Measurements from ENCODE around the gene MMRN2.

Gene MMRN2

DNA sequence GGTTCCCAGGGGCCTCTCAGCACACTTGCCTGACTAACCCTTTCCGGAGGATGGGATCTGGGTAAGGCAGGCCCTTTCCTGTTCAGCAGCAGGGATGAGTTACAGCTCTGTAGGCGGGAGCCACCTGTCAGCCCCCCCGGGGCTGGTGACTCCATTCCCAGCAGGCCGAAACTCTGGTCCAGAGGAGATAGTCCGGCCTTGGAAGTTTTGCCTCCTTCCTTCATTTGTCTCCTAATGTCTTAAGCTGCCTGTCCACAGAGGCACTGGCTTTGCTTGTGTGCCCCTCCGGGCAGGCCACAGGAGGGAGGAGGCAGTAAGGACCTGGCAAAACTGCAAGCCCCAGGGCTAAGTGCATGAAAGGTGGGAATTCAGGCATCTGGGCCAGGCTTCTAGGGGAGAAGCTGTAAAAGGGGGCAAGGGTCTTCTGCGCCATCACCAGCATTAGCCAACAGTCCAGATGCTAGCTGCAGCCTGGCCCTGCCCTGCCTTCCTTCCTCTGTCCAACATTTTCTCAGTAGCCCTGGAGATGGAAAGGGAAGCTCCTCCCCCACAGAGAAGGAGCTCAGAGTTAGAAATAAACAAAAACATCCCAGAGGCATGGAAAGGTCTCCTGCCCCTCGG lies 12.1 kb upstream of the MMRN2 start:
- ChIA-PET CTCF (interaction anchor here (1.0 to 15.9 kb wide), 6 partner anchors 9 to 127 kb away, joined by 3 to 238 read pairs (median 9); partner anchors contain the start of genes MMRN2 and SNCG), POLR2A (no interaction called here)
- DNase-seq (ENCODE audit: extremely low spot score), result no peak
- TF ChIP-seq, protein P1, sequence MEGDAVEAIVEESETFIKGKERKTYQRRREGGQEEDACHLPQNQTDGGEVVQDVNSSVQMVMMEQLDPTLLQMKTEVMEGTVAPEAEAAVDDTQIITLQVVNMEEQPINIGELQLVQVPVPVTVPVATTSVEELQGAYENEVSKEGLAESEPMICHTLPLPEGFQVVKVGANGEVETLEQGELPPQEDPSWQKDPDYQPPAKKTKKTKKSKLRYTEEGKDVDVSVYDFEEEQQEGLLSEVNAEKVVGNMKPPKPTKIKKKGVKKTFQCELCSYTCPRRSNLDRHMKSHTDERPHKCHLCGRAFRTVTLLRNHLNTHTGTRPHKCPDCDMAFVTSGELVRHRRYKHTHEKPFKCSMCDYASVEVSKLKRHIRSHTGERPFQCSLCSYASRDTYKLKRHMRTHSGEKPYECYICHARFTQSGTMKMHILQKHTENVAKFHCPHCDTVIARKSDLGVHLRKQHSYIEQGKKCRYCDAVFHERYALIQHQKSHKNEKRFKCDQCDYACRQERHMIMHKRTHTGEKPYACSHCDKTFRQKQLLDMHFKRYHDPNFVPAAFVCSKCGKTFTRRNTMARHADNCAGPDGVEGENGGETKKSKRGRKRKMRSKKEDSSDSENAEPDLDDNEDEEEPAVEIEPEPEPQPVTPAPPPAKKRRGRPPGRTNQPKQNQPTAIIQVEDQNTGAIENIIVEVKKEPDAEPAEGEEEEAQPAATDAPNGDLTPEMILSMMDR (IDR thresholded peaks at IDR 0.05; ENCODE audit: control extremely low read depth, extremely low read depth, low read depth, missing control alignments), result no peak

DNA sequence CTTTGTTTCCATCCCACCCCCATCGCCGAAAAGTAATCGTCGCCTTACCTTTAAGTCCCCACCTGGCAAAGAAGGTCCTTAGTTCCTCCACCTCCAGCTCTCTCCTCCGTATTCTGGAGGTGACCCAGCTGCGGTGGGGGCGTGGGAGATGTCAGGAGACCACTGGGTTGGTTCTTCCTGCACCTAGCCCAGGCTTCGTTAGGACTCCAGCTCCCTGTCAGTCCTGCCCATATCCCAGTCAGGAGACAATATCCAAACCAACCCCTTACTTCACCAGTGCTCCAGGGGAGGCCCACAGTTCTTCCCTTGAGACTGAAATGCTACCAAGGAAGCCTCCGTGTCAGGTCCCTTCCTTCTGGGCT lies 11.6 kb upstream of the MMRN2 start:
- CTCF ChIA-PET, result interaction anchor here (1.0 to 15.9 kb wide), 6 partner anchors 8 to 127 kb away, joined by 3 to 238 read pairs (median 9); partner anchors contain the start of genes MMRN2 and SNCG
- no peak for DNase-seq (ENCODE audit: extremely low spot score)
- TF ChIP-seq, protein P1 (IDR thresholded peaks at IDR 0.05; ENCODE audit: control extremely low read depth, extremely low read depth, low read depth, missing control alignments), result no peak
- POLR2A ChIA-PET, result no interaction called here

DNA sequence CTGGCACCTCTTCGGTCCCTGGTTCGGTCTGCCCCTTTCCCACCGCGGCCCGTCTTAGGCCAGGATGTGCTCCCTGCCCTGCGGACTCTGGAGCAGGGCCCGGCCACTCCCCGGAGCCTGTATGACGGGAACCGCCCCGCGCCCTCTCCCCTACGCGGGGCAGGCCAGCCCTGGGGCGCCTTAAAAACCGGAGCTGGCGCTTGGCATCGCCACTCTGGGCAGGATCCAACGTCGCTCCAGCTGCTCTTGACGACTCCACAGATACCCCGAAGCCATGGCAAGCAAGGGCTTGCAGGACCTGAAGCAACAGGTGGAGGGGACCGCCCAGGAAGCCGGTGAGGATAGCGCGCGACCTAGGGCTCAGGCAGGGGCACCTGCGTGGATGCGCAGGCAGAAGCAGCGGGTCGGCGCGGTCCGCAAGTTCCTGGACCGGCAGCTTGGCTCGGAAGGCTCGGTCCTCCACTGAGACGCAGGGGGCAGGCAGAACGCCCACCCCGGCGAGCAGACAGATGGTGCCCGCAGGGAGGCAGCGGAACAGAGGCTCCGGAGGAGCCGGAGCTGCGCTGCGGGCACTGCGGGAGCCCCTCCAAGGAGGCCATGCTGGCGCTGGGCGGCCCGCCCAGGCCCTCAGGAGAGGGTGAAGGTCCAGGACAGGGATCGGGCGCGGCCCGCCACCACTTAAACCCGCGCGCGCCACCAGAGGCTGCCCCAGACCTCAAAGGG lies 11.0 kb upstream of the MMRN2 start, which contains the start of gene ADIRF:
Gene ADIRF, plus strand, starts transcription at position 212 of the 723 bp plus-strand sequence. Its CDS starts 63 bp downstream, at position 275.
- POLR2A ChIA-PET, result no interaction called here
- DNase-seq (ENCODE audit: extremely low spot score), result no peak
- TF ChIP-seq, protein P1 (IDR thresholded peaks at IDR 0.05; ENCODE audit: control extremely low read depth, extremely low read depth, low read depth, missing control alignments), result no peak
- CTCF ChIA-PET, result interaction anchor here (1.0 to 15.9 kb wide), 6 partner anchors 8 to 128 kb away, joined by 3 to 238 read pairs (median 9); partner anchors contain the start of genes MMRN2 and SNCG

DNA sequence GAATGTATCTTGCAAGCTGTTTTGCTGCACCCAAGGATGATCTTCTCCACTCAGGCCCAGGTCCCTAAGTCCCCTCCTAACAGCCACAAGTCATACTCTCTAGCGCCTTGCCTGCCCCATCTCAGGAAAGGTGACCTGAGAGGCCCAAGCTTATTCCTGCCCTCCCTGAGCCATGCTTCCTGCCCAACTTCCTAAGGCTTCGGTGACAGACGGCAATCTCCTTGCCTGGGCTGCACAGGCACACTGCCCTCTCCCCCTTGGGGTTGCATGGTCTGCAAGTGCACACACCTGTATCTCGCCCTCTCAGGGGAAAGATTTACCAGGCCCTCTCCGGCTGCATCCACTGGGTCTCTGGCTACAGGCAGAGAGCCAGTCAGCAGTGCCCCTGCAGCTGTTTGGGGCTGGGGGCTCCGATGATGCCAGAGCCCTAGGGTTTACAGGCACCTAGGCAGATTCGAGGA lies 10.1 kb upstream of the MMRN2 start:
- no peak for DNase-seq (ENCODE audit: extremely low spot score)
- POLR2A ChIA-PET, result no interaction called here
- CTCF ChIA-PET, result interaction anchor here (1.3 to 15.9 kb wide), 4 partner anchors 9 to 80 kb away, joined by 3 to 238 read pairs (median 20); partner anchors contain the start of genes MMRN2 and SNCG
- TF ChIP-seq, protein P1 (IDR thresholded peaks at IDR 0.05; ENCODE audit: control extremely low read depth, extremely low read depth, low read depth, missing control alignments), result no peak

DNA sequence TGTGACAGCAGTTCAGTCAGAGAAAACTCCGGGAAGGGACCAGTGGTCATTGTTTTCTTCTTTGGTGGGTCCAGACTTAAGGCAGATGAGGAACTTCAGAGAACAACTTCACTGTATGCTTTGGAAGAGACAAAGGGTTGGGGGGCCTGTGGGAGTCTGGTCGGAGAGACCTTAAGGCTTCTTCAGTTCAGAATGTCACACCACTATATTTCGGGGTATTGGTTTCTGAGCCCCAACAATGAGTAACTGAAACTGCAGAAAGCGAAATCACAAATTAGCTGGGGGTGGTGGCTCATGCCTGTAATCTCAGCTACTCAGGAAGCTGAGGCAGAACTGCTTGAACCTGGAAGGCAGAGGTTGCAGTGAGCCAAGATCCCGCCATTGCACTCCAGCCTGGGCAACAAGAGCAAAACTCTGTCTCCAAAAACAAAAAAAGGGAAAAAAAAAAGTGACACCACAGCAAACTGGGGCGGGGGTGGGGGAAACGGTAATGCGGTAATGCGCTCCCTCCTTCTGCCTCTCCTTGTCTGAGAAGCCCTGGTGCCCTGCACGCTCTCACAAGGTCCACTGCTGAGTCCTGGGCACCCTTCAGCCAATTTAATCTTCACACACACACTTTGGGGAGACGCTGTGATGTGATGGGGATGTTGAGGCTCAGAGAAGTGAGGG lies 8.7 kb upstream of the MMRN2 start:
- DNase-seq (ENCODE audit: extremely low spot score), result peak; percentile 39
- POLR2A ChIA-PET, result interaction anchor here (1.4 kb wide), 1 partner anchor 11 kb away, joined by 5 read pairs; no protein-coding TSS in a partner anchor
- TF ChIP-seq, protein P1 (IDR thresholded peaks at IDR 0.05; ENCODE audit: control extremely low read depth, extremely low read depth, low read depth, missing control alignments), result no peak
- CTCF ChIA-PET, result interaction anchor here (0.9 to 15.9 kb wide), 14 partner anchors 8 to 286 kb away, joined by 3 to 238 read pairs (median 3); partner anchors contain the start of genes MMRN2 and SNCG

- POLR2A ChIA-PET, result no interaction called here
- TF ChIP-seq, protein P1 (IDR thresholded peaks at IDR 0.05; ENCODE audit: control extremely low read depth, extremely low read depth, low read depth, missing control alignments), result no peak
- no peak for DNase-seq (ENCODE audit: extremely low spot score)
- CTCF ChIA-PET, result interaction anchor here (15.9 kb wide), 1 partner anchor 22 kb away, joined by 238 read pairs; no protein-coding TSS in a partner anchor
These were observed 7.4 kb upstream of the MMRN2 start for GRCh38 chr10:86964847-86965190.
